ENCODE data around the gene THBD.

THBD gene

DNA sequence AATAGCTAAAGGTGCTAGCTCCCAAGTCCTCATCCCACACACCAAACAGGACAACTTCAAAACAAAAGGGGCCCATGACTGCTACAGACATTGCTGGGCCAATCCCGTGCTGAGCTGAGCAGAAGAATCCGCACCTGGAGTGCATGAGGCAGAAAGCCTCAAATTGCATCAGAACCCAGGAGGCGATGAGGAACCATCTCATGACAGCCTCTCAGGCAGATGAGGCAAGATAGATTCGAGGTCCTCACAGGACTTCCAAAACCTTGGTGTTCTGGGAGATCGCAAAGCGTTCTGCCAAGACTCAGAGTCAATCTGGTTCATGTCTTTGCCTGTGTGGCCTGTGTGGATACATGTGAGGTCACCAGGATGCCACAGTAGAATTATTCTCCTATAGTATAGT is 47.2 kb downstream of the THBD start:
- CTCF ChIA-PET = no interaction called here
- no peak for TF ChIP-seq SUZ12 (IDR thresholded peaks at IDR 0.05)
- no peak for TF ChIP-seq NFRKB (IDR thresholded peaks at IDR 0.05)
- no peak for TF ChIP-seq FOXA1 (IDR thresholded peaks at IDR 0.05)

DNA sequence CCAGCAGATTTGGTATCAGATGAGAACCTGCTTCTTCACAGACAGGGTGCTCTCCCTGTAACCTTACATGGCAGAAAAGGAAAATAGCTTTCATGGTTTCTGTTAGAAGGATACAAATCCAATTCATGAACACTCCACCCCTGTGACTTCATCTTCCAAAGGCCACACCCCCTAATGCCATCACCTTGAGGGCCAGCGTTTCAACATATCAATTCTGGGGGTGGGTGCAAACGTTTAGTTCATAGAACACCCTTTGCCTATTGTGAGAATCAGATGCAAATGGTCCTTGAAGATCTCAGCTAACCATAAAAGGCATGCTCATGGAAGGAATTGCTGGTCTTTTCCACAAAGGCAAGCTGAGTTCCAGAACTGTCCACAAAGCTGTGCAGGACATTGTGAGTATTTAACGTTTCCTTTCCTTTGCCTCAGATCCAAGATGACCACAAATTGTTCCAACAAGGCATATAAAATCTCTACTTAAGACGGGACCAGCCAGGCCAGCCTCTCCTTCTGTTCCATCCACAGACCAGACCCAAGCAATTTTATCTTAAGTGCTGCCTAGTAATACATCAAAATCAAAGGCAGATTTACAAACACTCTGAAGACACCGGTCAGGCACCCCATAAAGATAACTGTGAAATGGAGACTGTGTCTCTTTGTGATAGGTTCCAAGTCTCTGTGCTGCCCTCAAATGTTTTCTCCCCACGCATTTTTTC is 49.1 kb downstream of the THBD start:
- TF ChIP-seq FOXA1 (IDR thresholded peaks at IDR 0.05) (no peak), LEF1 (IDR thresholded peaks at IDR 0.05; ENCODE audit: borderline replicate concordance) (no peak), SP1 (IDR thresholded peaks at IDR 0.05) (no peak), PKNOX1 (IDR thresholded peaks at IDR 0.05) (no peak), ZNF384 (IDR thresholded peaks at IDR 0.05) (no peak), L3MBTL2 (conservative IDR thresholded peaks at IDR 0.05) (no peak), SUZ12 (IDR thresholded peaks at IDR 0.05) (no peak), TARDBP (IDR thresholded peaks at IDR 0.05) (no peak), ARNT (IDR thresholded peaks at IDR 0.05) (no peak), BHLHE40 (IDR thresholded peaks at IDR 0.05; ENCODE audit: borderline replicate concordance) (no peak), NFRKB (IDR thresholded peaks at IDR 0.05) (no peak), ELF4 (IDR thresholded peaks at IDR 0.05) (no peak), FOXM1 (IDR thresholded peaks at IDR 0.05; ENCODE audit: borderline replicate concordance) (no peak), HDGF (IDR thresholded peaks at IDR 0.05; ENCODE audit: borderline replicate concordance) (no peak), CTBP1 (IDR thresholded peaks at IDR 0.05; ENCODE audit: borderline replicate concordance) (no peak), FOXK2 (IDR thresholded peaks at IDR 0.05) (no peak)
- DNase-seq (ENCODE audit: extremely low spot score) = no peak
- POLR2A ChIA-PET = no interaction called here
- CTCF ChIA-PET = no interaction called here

More for the DNA sequence above, 47.2 kb downstream of the THBD start:
- DNase-seq (ENCODE audit: extremely low spot score) = no peak
- POLR2A ChIA-PET = no interaction called here

DNA sequence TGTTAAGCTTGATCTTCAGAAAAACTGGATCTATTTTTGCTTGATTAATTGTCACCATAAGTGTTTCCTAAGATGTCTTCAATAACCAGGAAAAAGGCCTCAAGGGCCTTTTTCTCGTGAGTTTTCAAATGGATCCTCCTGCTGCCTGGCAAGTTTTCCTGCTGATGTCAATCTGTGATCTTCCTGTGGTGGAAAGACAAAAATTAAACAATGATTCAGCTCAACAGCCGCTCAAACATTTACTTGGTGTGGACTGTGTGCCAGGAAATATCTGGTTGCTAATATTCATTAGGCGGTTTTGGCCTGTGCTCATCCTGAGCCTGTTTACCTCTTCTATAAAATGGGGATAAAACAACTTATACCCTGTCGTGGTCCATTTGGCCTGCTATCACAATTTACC is 49.7 kb downstream of the THBD start:
- ChIA-PET CTCF (no interaction called here), POLR2A (no interaction called here)
- TF ChIP-seq FOXA1 (IDR thresholded peaks at IDR 0.05) (no peak), SP1 (IDR thresholded peaks at IDR 0.05) (no peak), ELF4 (IDR thresholded peaks at IDR 0.05) (no peak)
- no peak for DNase-seq (ENCODE audit: extremely low spot score)

- no peak for DNase-seq (ENCODE audit: extremely low spot score)
- ChIA-PET CTCF (no interaction called here), POLR2A (no interaction called here)
- TF ChIP-seq ELF4 (IDR thresholded peaks at IDR 0.05) (no peak), SUZ12 (IDR thresholded peaks at IDR 0.05) (no peak), L3MBTL2 (conservative IDR thresholded peaks at IDR 0.05) (no peak), FOXK2 (IDR thresholded peaks at IDR 0.05) (no peak), LEF1 (IDR thresholded peaks at IDR 0.05; ENCODE audit: borderline replicate concordance) (no peak), FOXA1 (IDR thresholded peaks at IDR 0.05) (no peak), FOXM1 (IDR thresholded peaks at IDR 0.05; ENCODE audit: borderline replicate concordance) (no peak), ZNF384 (IDR thresholded peaks at IDR 0.05) (no peak), TARDBP (IDR thresholded peaks at IDR 0.05) (no peak), PKNOX1 (IDR thresholded peaks at IDR 0.05) (no peak), CTBP1 (IDR thresholded peaks at IDR 0.05; ENCODE audit: borderline replicate concordance) (no peak), NFRKB (IDR thresholded peaks at IDR 0.05) (no peak), HDGF (IDR thresholded peaks at IDR 0.05; ENCODE audit: borderline replicate concordance) (no peak), SP1 (IDR thresholded peaks at IDR 0.05) (no peak), BHLHE40 (IDR thresholded peaks at IDR 0.05; ENCODE audit: borderline replicate concordance) (no peak), ARNT (IDR thresholded peaks at IDR 0.05) (no peak)
Observed at GRCh38 chr20:22998476-22998875, 51.0 kb downstream of the THBD start.

DNA sequence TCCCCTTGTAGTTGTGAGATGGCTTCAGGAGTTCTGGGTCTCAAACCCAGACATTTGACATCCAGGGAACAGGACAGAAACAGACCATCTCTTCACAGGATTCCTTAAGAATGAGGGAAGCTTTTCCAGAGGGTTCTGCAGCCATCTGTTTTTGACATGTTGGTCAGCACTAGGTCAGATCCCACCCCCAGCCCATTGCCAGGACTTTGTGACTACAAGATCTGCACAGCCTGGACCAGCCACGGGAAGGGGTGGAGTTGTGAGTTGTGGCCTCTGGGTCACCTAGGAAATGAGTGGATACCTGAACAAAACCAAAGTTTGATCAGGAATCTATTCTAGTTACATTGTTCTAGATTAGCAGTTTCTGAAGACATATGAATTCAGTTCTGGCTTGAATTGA is 53.5 kb downstream of the THBD start:
- ChIA-PET POLR2A (no interaction called here), CTCF (no interaction called here)
- DNase-seq (ENCODE audit: extremely low spot score) = no peak
- TF ChIP-seq CTBP1 (IDR thresholded peaks at IDR 0.05; ENCODE audit: borderline replicate concordance) (no peak), SUZ12 (IDR thresholded peaks at IDR 0.05) (no peak), ELF4 (IDR thresholded peaks at IDR 0.05) (no peak), FOXK2 (IDR thresholded peaks at IDR 0.05) (no peak), FOXM1 (IDR thresholded peaks at IDR 0.05; ENCODE audit: borderline replicate concordance) (no peak), SP1 (IDR thresholded peaks at IDR 0.05) (no peak), ARNT (IDR thresholded peaks at IDR 0.05) (no peak), FOXA1 (IDR thresholded peaks at IDR 0.05) (no peak), ZNF384 (IDR thresholded peaks at IDR 0.05) (no peak), L3MBTL2 (conservative IDR thresholded peaks at IDR 0.05) (no peak), BHLHE40 (IDR thresholded peaks at IDR 0.05; ENCODE audit: borderline replicate concordance) (no peak), LEF1 (IDR thresholded peaks at IDR 0.05; ENCODE audit: borderline replicate concordance) (no peak), TARDBP (IDR thresholded peaks at IDR 0.05) (no peak), PKNOX1 (IDR thresholded peaks at IDR 0.05) (no peak)
